Suprapubic skin (tissue), 4 donors: ENCODE measurements around the gene TEDC1.

ENCODE experiments used
- EP300 ChIP-seq: sonication (generic); formaldehyde crosslinking; IDR thresholded peaks from one replicate; pipeline ENCODE4 v1.6.1; 2017; ENCODE audit warnings: antibody characterized with exemption
- POLR2A ChIP-seq, 2 donors: fragments of 450-650 bp; IDR thresholded peaks; one replicate each; pipeline ENCODE4 v1.6.1; 2017; ENCODE audit warnings: antibody characterized with exemption in 2 of 2, mild to moderate bottlenecking in 2 of 2, moderate library complexity in 2 of 2
- POLR2AphosphoS5 ChIP-seq, 3 donors: sonication (generic); formaldehyde crosslinking; IDR thresholded peaks; one replicate each; pipeline ENCODE4 v1.6.1; 2017; ENCODE audit warnings: antibody characterized with exemption in 3 of 3
- TF ChIP-seq, protein P1 (sequence below), 2 donors: fragments of 200-600 bp in 1 of 2; fragments of 450-650 bp in 1 of 2; sonication (generic) in 1 of 2; IDR thresholded peaks; one replicate each; pipeline ENCODE4 v1.5.1; 2016 to 2019; ENCODE audit warnings: antibody characterized with exemption in 2 of 2, mild to moderate bottlenecking in 1 of 2, moderate library complexity in 1 of 2

DNA sequence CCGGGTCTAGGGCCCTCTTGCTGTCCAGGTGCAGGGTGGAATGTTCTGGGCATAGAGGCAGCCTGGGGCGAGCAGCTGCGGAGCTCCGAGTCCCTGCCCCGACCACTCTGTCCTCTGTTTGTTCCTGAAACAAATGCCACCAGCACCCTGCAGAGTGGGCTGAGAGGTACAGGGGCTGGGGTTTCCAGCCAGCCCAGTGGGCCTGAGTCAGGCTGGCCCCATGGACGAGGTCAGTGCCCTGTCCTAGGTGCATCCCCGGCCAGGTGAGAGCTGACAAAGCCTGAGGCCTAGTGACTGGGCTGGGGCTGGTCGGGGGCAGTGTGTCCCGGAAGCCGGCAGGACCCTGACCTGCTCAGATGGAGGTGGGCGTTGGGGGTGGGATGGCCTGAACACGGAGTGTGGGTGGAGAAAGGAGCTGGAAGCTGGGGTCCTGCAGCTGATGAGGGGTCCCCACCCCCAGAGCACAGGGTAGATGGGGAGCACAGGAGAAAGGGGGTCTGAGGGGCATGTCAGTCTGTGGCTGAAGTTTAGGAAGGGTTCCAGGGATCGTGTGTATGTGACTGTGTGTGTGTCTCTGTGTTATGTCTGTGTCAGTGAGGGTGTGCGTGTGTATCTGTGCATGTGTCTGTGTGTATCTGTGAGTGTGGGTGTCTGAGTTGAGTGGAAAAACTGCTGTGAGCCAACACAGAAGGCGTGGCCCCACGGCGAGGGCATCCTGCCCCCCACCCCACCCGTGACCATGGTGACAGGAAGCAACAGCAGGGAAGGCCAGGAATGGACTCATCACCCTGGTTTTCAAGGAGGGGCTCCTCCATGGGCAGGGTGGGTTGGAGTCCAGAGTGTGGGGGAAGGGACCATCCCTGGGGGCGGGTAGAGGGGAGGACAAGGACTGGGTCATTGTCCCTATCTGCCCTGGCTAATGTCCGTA lies 6.7 kb upstream of the TEDC1 start:
- TF ChIP-seq, protein P1, sequence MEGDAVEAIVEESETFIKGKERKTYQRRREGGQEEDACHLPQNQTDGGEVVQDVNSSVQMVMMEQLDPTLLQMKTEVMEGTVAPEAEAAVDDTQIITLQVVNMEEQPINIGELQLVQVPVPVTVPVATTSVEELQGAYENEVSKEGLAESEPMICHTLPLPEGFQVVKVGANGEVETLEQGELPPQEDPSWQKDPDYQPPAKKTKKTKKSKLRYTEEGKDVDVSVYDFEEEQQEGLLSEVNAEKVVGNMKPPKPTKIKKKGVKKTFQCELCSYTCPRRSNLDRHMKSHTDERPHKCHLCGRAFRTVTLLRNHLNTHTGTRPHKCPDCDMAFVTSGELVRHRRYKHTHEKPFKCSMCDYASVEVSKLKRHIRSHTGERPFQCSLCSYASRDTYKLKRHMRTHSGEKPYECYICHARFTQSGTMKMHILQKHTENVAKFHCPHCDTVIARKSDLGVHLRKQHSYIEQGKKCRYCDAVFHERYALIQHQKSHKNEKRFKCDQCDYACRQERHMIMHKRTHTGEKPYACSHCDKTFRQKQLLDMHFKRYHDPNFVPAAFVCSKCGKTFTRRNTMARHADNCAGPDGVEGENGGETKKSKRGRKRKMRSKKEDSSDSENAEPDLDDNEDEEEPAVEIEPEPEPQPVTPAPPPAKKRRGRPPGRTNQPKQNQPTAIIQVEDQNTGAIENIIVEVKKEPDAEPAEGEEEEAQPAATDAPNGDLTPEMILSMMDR (IDR thresholded peaks at IDR 0.05) = no peak
- TF ChIP-seq EP300 = no peak
- peak in 2 of 3 donors; percentile 12 to 30 for TF ChIP-seq POLR2AphosphoS5 (IDR thresholded peaks at IDR 0.05)
- no peak for TF ChIP-seq POLR2A (IDR thresholded peaks at IDR 0.05)
